Lower leg skin (tissue), 4 donors: ENCODE results near the gene ANXA6. TPM values are rescaled to one million over a fixed set of nuclear protein-coding genes. Genes with fewer than 3 reads are reported as not detected.
A peak's percentile ranks its signal among the peaks of the same experiment; 100 is the strongest.

ENCODE experiments used
- DNase-seq, 2 donors: peaks; one replicate each; pipeline ENCODE4 v3.0.0-alpha.2; 2019; ENCODE audit warnings: low spot score in 2 of 2
- H3K4me3 ChIP-seq: fragments of 200-600 bp; sonication (generic); 2 replicates; pipeline ENCODE4 v1.5.1; 2017; ENCODE audit warnings: mild to moderate bottlenecking, low read depth; ENCODE audit not compliant: poor library complexity, severe bottlenecking
- POLR2A ChIP-seq, 2 donors: fragments of 450-650 bp; IDR thresholded peaks; one replicate each; pipeline ENCODE4 v1.6.1; 2016 to 2017; ENCODE audit warnings: antibody characterized with exemption in 2 of 2, mild to moderate bottlenecking in 1 of 2, moderate library complexity in 1 of 2
- WGBS, 2 donors: methylation state at CpG; one replicate each; pipeline ENCODE4 v1.1.5; 2018; 5-methylcytosine and 5-hydroxymethylcytosine counted together
- intact Hi-C: fragments of 100-400 bp; cut with DNase I; formaldehyde crosslinking; loops from one replicate; pipeline ENCODE4 v1.15.0; 2023; ENCODE audit warnings: low total_unique reads
- total RNA-seq, 4 donors: library from RNA; depleted of rRNA; stranded (reverse); fragments of >200 nt; gene quantifications; one replicate each; pipeline ENCODE4 v1.1.0, GENCODE V29; 2016
- TF ChIP-seq, protein P1 (sequence below), 3 donors: fragments of 450-650 bp; IDR thresholded peaks; one replicate each; pipeline ENCODE4 v1.5.1; 2016; ENCODE audit warnings: antibody characterized with exemption in 3 of 3, mild to moderate bottlenecking in 3 of 3, moderate library complexity in 2 of 3

ANXA6 gene
- total RNA-seq, 4 donors from 2014 or later = 34.2 to 68.4 (median 43.3) TPM

DNA sequence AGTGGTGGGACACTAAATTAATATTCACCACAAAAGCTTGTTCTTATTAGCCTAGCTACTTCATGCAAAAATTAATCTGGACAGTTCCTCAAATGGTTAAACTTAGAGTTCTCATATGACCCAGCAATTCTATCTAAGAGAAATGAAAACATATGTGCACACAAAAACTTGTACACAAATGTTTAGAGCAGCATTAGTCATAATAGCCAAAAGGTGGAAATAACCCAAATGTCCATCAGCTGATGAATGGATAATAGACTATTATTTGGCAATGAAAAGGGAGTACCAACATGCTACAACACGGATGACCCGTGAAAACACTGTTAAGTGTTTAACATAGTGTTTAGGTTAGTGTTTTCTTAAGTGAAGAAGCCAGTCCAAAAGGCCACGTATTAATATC lies 43.9 kb downstream of the ANXA6 start:
- no peak for DNase-seq
- H3K4me3 ChIP-seq = no peak overlapping the region
- no peak for TF ChIP-seq POLR2A (IDR thresholded peaks at IDR 0.05)
- TF ChIP-seq, protein P1, sequence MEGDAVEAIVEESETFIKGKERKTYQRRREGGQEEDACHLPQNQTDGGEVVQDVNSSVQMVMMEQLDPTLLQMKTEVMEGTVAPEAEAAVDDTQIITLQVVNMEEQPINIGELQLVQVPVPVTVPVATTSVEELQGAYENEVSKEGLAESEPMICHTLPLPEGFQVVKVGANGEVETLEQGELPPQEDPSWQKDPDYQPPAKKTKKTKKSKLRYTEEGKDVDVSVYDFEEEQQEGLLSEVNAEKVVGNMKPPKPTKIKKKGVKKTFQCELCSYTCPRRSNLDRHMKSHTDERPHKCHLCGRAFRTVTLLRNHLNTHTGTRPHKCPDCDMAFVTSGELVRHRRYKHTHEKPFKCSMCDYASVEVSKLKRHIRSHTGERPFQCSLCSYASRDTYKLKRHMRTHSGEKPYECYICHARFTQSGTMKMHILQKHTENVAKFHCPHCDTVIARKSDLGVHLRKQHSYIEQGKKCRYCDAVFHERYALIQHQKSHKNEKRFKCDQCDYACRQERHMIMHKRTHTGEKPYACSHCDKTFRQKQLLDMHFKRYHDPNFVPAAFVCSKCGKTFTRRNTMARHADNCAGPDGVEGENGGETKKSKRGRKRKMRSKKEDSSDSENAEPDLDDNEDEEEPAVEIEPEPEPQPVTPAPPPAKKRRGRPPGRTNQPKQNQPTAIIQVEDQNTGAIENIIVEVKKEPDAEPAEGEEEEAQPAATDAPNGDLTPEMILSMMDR (IDR thresholded peaks at IDR 0.05) = no peak
- 61 to 68% methylated on average over 3 of the region's 3 CpGs for WGBS, 2 donors
- intact Hi-C loops = no loop called here

GRCh38 chr5:151110992-151111391 lies 46.6 kb downstream of the ANXA6 start:
- 92 to 98% methylated on average over 3 of the region's 3 CpGs for WGBS, 2 donors
- intact Hi-C loops = no loop called here
- H3K4me3 ChIP-seq = no peak overlapping the region
- TF ChIP-seq POLR2A (IDR thresholded peaks at IDR 0.05) = no peak
- TF ChIP-seq, protein P1 (IDR thresholded peaks at IDR 0.05) = no peak
- DNase-seq = no peak

- no peak for DNase-seq
- 90 to 91% methylated on average over 11 of the region's 11 CpGs for WGBS, 2 donors
- TF ChIP-seq POLR2A (IDR thresholded peaks at IDR 0.05) = no peak
- TF ChIP-seq, protein P1 (IDR thresholded peaks at IDR 0.05) = no peak
- no peak overlapping the region for H3K4me3 ChIP-seq
- intact Hi-C loops = no loop called here
These were observed 47.4 kb downstream of the ANXA6 start for GRCh38 chr5:151110122-151110681.

GRCh38 chr5:151108566-151108965 lies 49.0 kb downstream of the ANXA6 start:
- no peak overlapping the region for H3K4me3 ChIP-seq
- 69 to 85% methylated on average over 7 to 8 of the region's 8 CpGs for WGBS, 2 donors
- intact Hi-C loops = no loop called here
- DNase-seq = no peak
- TF ChIP-seq, protein P1 (IDR thresholded peaks at IDR 0.05) = no peak

DNA sequence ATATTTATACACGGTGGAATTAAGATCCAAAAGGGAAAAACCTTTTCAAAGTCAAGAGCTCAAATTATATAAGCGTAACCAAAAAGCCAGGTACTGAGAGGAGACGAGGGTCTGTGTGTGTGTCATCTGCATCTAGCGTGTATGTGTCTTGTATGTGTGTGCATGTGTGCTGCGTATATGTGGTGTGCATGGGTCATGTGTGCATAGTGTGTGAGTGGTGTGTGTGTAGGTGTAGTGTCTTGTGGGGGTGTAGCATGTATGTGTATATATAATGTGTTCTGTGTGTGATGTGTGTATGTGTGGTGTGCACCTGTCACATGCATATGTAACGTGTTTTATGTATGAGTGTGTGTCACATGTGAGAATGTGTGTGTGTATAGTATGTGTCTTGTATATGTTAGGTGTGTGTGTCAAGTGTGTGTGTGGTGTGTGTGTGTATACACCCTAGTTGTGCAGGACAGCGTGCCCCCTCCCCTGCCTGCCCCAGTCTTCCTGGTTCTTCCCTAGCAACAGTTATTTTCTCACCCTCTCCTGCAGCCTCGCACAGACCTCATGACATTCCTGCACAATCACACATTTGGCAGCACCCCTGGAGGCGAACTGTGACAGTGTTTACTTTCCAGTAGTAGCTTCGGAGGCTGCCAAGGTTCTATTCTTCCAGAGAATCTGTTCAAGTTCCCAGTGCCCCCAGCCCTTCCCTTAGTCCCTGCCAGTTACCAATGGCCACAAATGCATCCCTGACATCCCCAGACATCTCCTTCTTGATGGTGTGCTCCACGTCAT lies 49.6 kb downstream of the ANXA6 start:
- H3K4me3 ChIP-seq = no peak overlapping the region
- intact Hi-C loops = no loop called here
- DNase-seq = peak in 1 of 2 donors; percentile 46
- TF ChIP-seq, protein P1 (IDR thresholded peaks at IDR 0.05) = no peak
- TF ChIP-seq POLR2A (IDR thresholded peaks at IDR 0.05) = no peak
- 74 to 81% methylated on average over 11 of the region's 11 CpGs for WGBS, 2 donors
